ENCODE data around the gene C1orf226.

GRCh38 chr1:162371611-162372010 lies 9.9 kb upstream of the C1orf226 start:
- TF ChIP-seq POLR2AphosphoS5 (IDR thresholded peaks at IDR 0.05) = no peak
- TF ChIP-seq EP300 (IDR thresholded peaks at IDR 0.05) = no peak

Measured in esophagus muscularis mucosa (tissue), 3 donors.